ENCODE data around the gene PWWP2B.

Gene PWWP2B

GRCh38 chr10:132458586-132459300, 61.7 kb downstream of the PWWP2B start:
- Histone ChIP-seq H3K36me3 (no peaks in the 10 kb centered on the region), H3K4me1 (peaks cover 8 to 23% (median 14%) of the 10 kb centered on the region in 4 donors), H3K27ac (no peak overlapping the region), H3K4me3 (no peak overlapping the region), H3K27me3 (peaks cover 0 to 17% of the 10 kb centered on the region in 2 donors), H3K9me3 (no peaks in the 10 kb centered on the region)
- TF ChIP-seq CTCF (IDR thresholded peaks at IDR 0.05) = peak; percentile 91 to 97
- peak in 1 of 2 donors; percentile 73 for DNase-seq
- intact Hi-C loops (cut with DNase I; ENCODE audit: low total_unique reads) = loop anchor here (2.0 to 5.0 kb wide), 2 partner anchors 180 to 236 kb away; no protein-coding TSS in a partner anchor

- peaks cover 10 to 30% (median 21%) of the 10 kb centered on the region in 4 donors for H3K4me1 ChIP-seq
- DNase-seq = peak in 1 of 2 donors; percentile 61
- no peak overlapping the region for H3K27ac ChIP-seq
- no peaks in the 10 kb centered on the region for H3K9me3 ChIP-seq
- intact Hi-C loops (cut with DNase I; ENCODE audit: low total_unique reads) = loop anchor here (2.0 to 5.0 kb wide), 3 partner anchors 38 to 237 kb away; no protein-coding TSS in a partner anchor
- peaks cover 0 to 17% of the 10 kb centered on the region in 2 donors for H3K27me3 ChIP-seq
- H3K4me3 ChIP-seq = no peak overlapping the region
- no peak for TF ChIP-seq CTCF (IDR thresholded peaks at IDR 0.05)
- H3K36me3 ChIP-seq = no peaks in the 10 kb centered on the region
These were observed 62.5 kb downstream of the PWWP2B start for GRCh38 chr10:132459301-132460003.

GRCh38 chr10:132460071-132460470, 63.1 kb downstream of the PWWP2B start:
- Histone ChIP-seq H3K4me3 (no peak overlapping the region), H3K4me1 (peaks cover 14 to 36% (median 27%) of the 10 kb centered on the region in 4 donors), H3K36me3 (no peaks in the 10 kb centered on the region), H3K27me3 (peaks cover 0 to 17% of the 10 kb centered on the region in 2 donors), H3K27ac (no peak overlapping the region), H3K9me3 (no peaks in the 10 kb centered on the region)
- peak in 1 of 2 donors; percentile 58 for DNase-seq
- TF ChIP-seq CTCF (IDR thresholded peaks at IDR 0.05) = no peak
- intact Hi-C loops (cut with DNase I; ENCODE audit: low total_unique reads) = loop anchor here (5.0 kb wide), 1 partner anchor 37 kb away; no protein-coding TSS in a partner anchor

GRCh38 chr10:132460691-132461090, 63.7 kb downstream of the PWWP2B start:
- Histone ChIP-seq H3K9me3 (no peaks in the 10 kb centered on the region), H3K36me3 (no peaks in the 10 kb centered on the region), H3K4me1 (peaks cover 14 to 42% (median 33%) of the 10 kb centered on the region in 4 donors), H3K27me3 (peaks cover 0 to 17% of the 10 kb centered on the region in 2 donors), H3K4me3 (no peak overlapping the region), H3K27ac (no peak overlapping the region)
- intact Hi-C loops (cut with DNase I; ENCODE audit: low total_unique reads) = loop anchor here (5.0 kb wide), 1 partner anchor 37 kb away; no protein-coding TSS in a partner anchor
- DNase-seq = no peak
- no peak for TF ChIP-seq CTCF (IDR thresholded peaks at IDR 0.05)

- no peak for TF ChIP-seq CTCF (IDR thresholded peaks at IDR 0.05)
- peaks cover 0 to 16% of the 10 kb centered on the region in 2 donors for H3K27me3 ChIP-seq
- no peak overlapping the region for H3K27ac ChIP-seq
- no peak for DNase-seq
- no peaks in the 10 kb centered on the region for H3K36me3 ChIP-seq
- no peaks in the 10 kb centered on the region for H3K9me3 ChIP-seq
- H3K4me1 ChIP-seq = peaks cover 14 to 47% (median 38%) of the 10 kb centered on the region in 4 donors
- intact Hi-C loops (cut with DNase I; ENCODE audit: low total_unique reads) = loop anchor here (5.0 kb wide), 1 partner anchor 36 kb away; no protein-coding TSS in a partner anchor
- no peak overlapping the region for H3K4me3 ChIP-seq
These were observed 64.2 kb downstream of the PWWP2B start for GRCh38 chr10:132461103-132461682.
